AG09319 (cell line): Measurements from ENCODE around the gene SOS2.

Experiments used
- DNase-seq: peaks from one replicate; pipeline ENCODE4 v3.0.0-alpha.2; 2010; ENCODE audit warnings: low read depth; ENCODE audit errors: extremely low read depth
- CTCF ChIP-seq: IDR thresholded peaks from 2 replicates; pipeline ENCODE4 v1.5.1; 2011; ENCODE audit warnings: low read depth, mild to moderate bottlenecking, inconsistent platforms, low read length, moderate library complexity

Gene SOS2

GRCh38 chr14:50107850-50108249, 123.5 kb downstream of the SOS2 start:
- DNase-seq: no peak

GRCh38 chr14:50106178-50106577, 125.2 kb downstream of the SOS2 start:
- DNase-seq: no peak
- no peak for TF ChIP-seq CTCF

More at GRCh38 chr14:50107850-50108249, 123.5 kb downstream of the SOS2 start:
- TF ChIP-seq CTCF: no peak

GRCh38 chr14:50103558-50103957, 127.8 kb downstream of the SOS2 start:
- TF ChIP-seq CTCF: no peak
- DNase-seq: no peak

GRCh38 chr14:50101417-50101816, 130.0 kb downstream of the SOS2 start:
- DNase-seq: no peak
- no peak for TF ChIP-seq CTCF

GRCh38 chr14:50100805-50101204, 130.6 kb downstream of the SOS2 start:
- no peak for DNase-seq
- no peak for TF ChIP-seq CTCF

GRCh38 chr14:50099335-50099734, 132.0 kb downstream of the SOS2 start:
- no peak for DNase-seq
- TF ChIP-seq CTCF: no peak

GRCh38 chr14:50095895-50096294, 135.5 kb downstream of the SOS2 start:
- DNase-seq: no peak
- no peak for TF ChIP-seq CTCF
